Coronary artery (tissue), 2 donors: ENCODE results near the gene KCNQ5.

Experiments used
- DNase-seq: peaks from one replicate; pipeline ENCODE4 v3.0.0-alpha.2; 2017; ENCODE audit warnings: low spot score
- H3K27ac ChIP-seq, 2 donors: fragments of 200-600 bp; sonication (generic); one replicate each; pipeline ENCODE4 v1.5.1; 2016 to 2019
- H3K4me3 ChIP-seq: fragments of 200-600 bp; sonication (generic); 2 replicates; pipeline ENCODE4 v1.5.1; 2016; ENCODE audit warnings: mild to moderate bottlenecking, moderate library complexity
- CTCF ChIP-seq: fragments of 200-600 bp; sonication (generic); IDR thresholded peaks from one replicate; pipeline ENCODE4 v1.5.1; 2019; ENCODE audit warnings: antibody characterized with exemption

The KCNQ5 gene

DNA sequence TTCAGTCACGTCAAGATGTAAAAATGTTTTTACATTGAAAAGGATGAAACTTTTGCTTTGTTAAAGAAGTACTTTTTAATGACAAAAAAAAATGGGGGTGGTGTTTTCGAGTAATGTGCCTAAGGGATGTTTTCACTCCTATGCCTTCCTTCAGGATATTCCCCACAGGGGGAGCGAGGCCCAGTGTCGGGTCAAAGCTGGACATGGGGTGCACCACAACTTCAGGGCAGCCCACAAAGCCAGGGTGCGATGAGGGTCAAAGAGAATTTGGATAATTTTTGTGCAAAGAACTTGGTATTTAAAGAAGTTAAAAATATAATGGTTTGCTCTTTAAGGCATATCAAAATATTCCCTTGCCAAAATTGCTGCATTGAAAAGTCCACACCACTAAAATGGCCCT is 247.8 kb downstream of the KCNQ5 start:
- Histone ChIP-seq H3K27ac (no peak overlapping the region), H3K4me3 (no peak overlapping the region)
- DNase-seq, result no peak
- TF ChIP-seq CTCF, result no peak

- DNase-seq, result no peak
- no peak overlapping the region for H3K4me3 ChIP-seq
- no peak overlapping the region for H3K27ac ChIP-seq
- TF ChIP-seq CTCF, result no peak
These were observed 251.6 kb downstream of the KCNQ5 start for GRCh38 chr6:72873433-72873832.

- Histone ChIP-seq H3K27ac (no peak overlapping the region), H3K4me3 (no peak overlapping the region)
- DNase-seq, result no peak
- TF ChIP-seq CTCF, result no peak
These were observed 254.4 kb downstream of the KCNQ5 start for GRCh38 chr6:72876256-72876655.

DNA sequence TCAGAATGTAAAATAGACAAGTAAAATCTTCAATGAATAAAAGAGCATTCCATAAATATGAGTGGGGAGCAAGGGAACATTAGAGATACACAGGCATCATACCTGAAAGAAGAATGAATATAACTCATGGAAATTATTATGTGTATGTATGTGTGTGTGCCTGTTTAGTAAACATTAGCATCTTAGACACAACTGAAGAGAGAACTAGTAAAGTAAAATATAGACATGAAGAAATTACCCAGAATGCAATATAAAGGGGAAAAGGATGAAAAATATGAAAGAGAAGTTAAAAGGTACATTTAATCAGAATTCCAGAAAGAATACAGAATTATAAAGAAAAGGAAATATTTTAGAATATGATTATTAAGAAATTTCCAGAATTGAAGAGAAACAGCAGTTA is 264.3 kb downstream of the KCNQ5 start:
- no peak for DNase-seq
- Histone ChIP-seq H3K4me3 (no peak overlapping the region), H3K27ac (no peak overlapping the region)
- no peak for TF ChIP-seq CTCF

DNA sequence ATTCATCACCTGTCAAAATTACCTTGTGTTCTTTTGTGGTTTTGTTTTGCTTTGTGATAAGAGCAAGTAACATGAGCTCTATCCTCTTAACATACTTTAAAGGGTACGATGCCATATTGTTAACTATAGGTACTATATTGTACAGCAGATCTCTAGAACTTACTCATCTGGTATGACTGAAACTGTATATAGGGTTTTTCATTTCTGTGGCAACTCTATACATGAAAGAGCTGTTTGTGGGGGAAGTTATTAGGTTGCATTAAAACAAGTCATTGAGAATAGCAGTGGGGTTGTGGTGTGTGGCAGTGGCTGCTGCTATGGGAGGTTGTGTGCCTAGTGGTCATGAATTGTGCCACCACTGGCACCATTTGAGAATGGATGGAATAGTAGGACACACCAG is 268.4 kb downstream of the KCNQ5 start:
- no peak for TF ChIP-seq CTCF
- Histone ChIP-seq H3K27ac (no peak overlapping the region), H3K4me3 (no peak overlapping the region)
- DNase-seq, result no peak

DNA sequence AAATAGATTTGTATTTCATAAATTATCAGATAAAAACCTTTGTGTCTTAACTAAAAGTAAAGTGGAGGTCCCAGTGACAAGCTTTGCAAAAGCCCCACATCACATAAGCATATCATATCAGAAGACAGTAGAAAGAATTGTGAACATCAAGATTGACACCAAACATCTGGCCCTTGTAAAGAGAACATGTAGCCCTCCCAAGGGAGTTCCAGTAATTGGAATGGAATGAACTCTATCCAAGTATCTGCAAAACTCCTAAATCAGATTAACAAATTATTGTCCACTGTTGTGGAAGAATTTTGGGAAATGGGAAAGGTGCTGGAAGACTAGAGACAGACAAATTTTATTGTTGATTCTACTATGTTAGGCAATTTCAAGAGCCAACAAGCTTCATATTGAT is 268.8 kb downstream of the KCNQ5 start:
- no peak for DNase-seq
- Histone ChIP-seq H3K4me3 (no peak overlapping the region), H3K27ac (no peak overlapping the region)
- TF ChIP-seq CTCF, result no peak

- TF ChIP-seq CTCF, result no peak
- no peak overlapping the region for H3K4me3 ChIP-seq
- no peak overlapping the region for H3K27ac ChIP-seq
- no peak for DNase-seq
These were observed 271.0 kb downstream of the KCNQ5 start for GRCh38 chr6:72892901-72893300.
